HepG2 (cell line): ENCODE data around the gene PXMP4. TPM values are rescaled to one million over a fixed set of nuclear protein-coding genes. Genes with fewer than 3 reads are reported as not detected.

Source experiments
- ARHGAP35 ChIP-seq: sonication (generic); formaldehyde crosslinking; IDR thresholded peaks from 2 replicates; pipeline ENCODE4 v1.9.0; 2022; ENCODE audit warnings: mild to moderate bottlenecking, inconsistent platforms, moderate library complexity, missing genetic modification reagents, borderline replicate concordance
- ERF ChIP-seq: IDR thresholded peaks from 2 replicates; pipeline ENCODE4 v1.6.1; 2018; ENCODE audit warnings: missing biosample characterization, missing genetic modification reagents
- HOXA5 ChIP-seq: sonication (generic); formaldehyde crosslinking; IDR thresholded peaks from 2 replicates; pipeline ENCODE4 v1.4.0; 2020; ENCODE audit warnings: missing genetic modification reagents
- IKZF4 ChIP-seq: sonication (generic); formaldehyde crosslinking; IDR thresholded peaks from 2 replicates; pipeline ENCODE4 v1.5.1; 2020; ENCODE audit warnings: borderline replicate concordance, mild to moderate bottlenecking, low read depth, missing genetic modification reagents; ENCODE audit errors: not compliant biosample characterization
- KLF13 ChIP-seq: sonication (generic); formaldehyde crosslinking; IDR thresholded peaks from 2 replicates; pipeline ENCODE4 v1.4.0; 2020; ENCODE audit warnings: mild to moderate bottlenecking, missing genetic modification reagents
- KMT2B ChIP-seq: IDR thresholded peaks from 2 replicates; pipeline ENCODE4 v1.6.1; 2016; ENCODE audit warnings: missing genetic modification reagents, missing compliant biosample characterization
- PHF21A ChIP-seq: sonication (generic); formaldehyde crosslinking; IDR thresholded peaks from 2 replicates; pipeline ENCODE4 v1.5.0; 2020; ENCODE audit warnings: mild to moderate bottlenecking, missing genetic modification reagents
- POGZ ChIP-seq: sonication (generic); formaldehyde crosslinking; IDR thresholded peaks from 2 replicates; pipeline ENCODE4 v1.4.0; 2020; ENCODE audit warnings: mild to moderate bottlenecking, missing genetic modification reagents
- RCOR2 ChIP-seq: IDR thresholded peaks from 2 replicates; pipeline ENCODE4 v1.6.1; 2016; ENCODE audit warnings: missing biosample characterization, missing genetic modification reagents
- RELA ChIP-seq: sonication (generic); formaldehyde crosslinking; IDR thresholded peaks from 2 replicates; pipeline ENCODE4 v1.4.0; 2020; ENCODE audit warnings: missing genetic modification reagents
- ZNF292 ChIP-seq: sonication (generic); formaldehyde crosslinking; IDR thresholded peaks from 2 replicates; pipeline ENCODE4 v1.8.1; 2022; ENCODE audit warnings: mild to moderate bottlenecking, low read depth, missing genetic modification reagents, borderline replicate concordance
- ZNF768 ChIP-seq: sonication (generic); formaldehyde crosslinking; IDR thresholded peaks from 2 replicates; pipeline ENCODE4 v1.4.0; 2020; ENCODE audit warnings: missing genetic modification reagents
- polyA plus RNA-seq, 8 experiments: library from polyadenylated mRNA; depleted of rRNA in 3 of 8; stranded (reverse) in 7 of 8; unstranded in 1 of 8; fragments of >200 nt; fragmentation: Illumina TruSeq in 4 of 8; extraction: Trizol in 4 of 8; gene quantifications; 2 replicates each; pipeline versions ENCODE4 v1.2.1 to v1.2.3, GENCODE V29; 2011 to 2016; ENCODE audit warnings: low read depth in 4 of 8, missing spikeins in 1 of 8, mixed read lengths in 1 of 8; ENCODE audit not compliant: insufficient read depth in 1 of 8
- total RNA-seq, 5 experiments: library from RNA; depleted of rRNA; stranded (reverse); fragments of >200 nt; fragmentation: Illumina TruSeq; extraction: Trizol; gene quantifications; 2 replicates each; pipeline ENCODE4 v1.2.3, GENCODE V29; 2016; ENCODE audit warnings: low read depth in 1 of 5
- TF ChIP-seq, protein P1 (sequence below): sonication (generic); formaldehyde crosslinking; IDR thresholded peaks from 2 replicates; pipeline ENCODE4 v1.4.0; 2020; ENCODE audit warnings: missing genetic modification reagents
- TF ChIP-seq, protein P2 (sequence below): IDR thresholded peaks from 2 replicates; pipeline ENCODE4 v1.6.1; 2016; ENCODE audit warnings: missing compliant biosample characterization, missing genetic modification reagents, borderline replicate concordance
- TF ChIP-seq, protein P3 (sequence below): sonication (generic); formaldehyde crosslinking; IDR thresholded peaks from 2 replicates; pipeline ENCODE4 v1.4.0; 2020; ENCODE audit warnings: missing genetic modification reagents
- TF ChIP-seq, protein P4 (sequence below): sonication (generic); formaldehyde crosslinking; IDR thresholded peaks from 2 replicates; pipeline ENCODE4 v1.4.0; 2020; ENCODE audit warnings: missing genetic modification reagents
- TF ChIP-seq, protein P5 (sequence below): sonication (generic); formaldehyde crosslinking; IDR thresholded peaks from 2 replicates; pipeline ENCODE4 v1.4.0; 2020; ENCODE audit warnings: missing genetic modification reagents
- TF ChIP-seq, protein P6 (sequence below): sonication (generic); formaldehyde crosslinking; IDR thresholded peaks from 2 replicates; pipeline ENCODE4 v1.4.0; 2020; ENCODE audit warnings: missing genetic modification reagents, mild to moderate bottlenecking, borderline replicate concordance

PXMP4 gene
- total and polyA plus RNA-seq, 2 of the 13 experiments (the other 11 are each of a cell fraction or from before 2014, with no cell fraction given), result not detected

DNA sequence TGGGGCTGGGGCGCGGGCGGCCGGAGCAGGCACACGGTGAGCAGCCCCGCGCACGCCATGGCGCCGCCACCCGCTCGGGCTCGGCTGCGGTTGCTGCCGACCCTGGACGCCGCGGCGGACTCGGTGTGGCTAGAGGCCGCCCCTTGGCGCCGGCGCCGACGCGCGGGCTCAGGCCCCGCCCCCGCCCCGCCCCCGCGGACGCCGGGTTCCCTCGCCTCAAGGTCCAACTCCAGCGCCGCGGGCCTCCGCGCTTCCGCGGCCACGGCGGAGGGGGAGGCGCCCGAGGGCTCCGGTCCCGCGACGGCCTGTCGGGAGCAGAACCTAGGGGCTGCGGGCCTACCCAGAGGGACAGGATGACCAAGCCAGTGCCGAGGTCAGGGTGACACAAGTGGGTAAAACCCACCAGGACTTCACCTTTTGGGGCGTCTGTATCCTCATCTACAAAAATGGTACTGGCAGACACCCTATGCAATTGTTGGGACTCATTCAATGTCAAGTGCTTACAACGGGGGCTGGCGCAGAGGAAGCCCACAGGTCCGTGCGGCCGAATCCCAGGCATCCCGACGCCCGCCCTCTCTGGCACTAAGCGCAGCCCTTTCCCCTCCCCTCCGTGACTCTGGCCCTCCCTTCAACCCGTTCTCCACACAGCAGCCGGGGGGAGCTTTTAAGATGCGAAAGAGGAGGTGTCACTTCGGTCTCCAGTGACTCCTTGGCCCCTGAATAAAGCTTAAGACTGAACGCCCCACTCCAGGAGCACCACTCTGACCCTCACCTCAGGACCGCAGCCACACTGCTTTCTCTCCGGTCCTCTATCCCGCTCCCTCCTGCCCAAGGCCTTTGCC lies 45.6 kb downstream of the PXMP4 start, which contains the start of gene NECAB3 (continued):
- TF ChIP-seq, protein P1, sequence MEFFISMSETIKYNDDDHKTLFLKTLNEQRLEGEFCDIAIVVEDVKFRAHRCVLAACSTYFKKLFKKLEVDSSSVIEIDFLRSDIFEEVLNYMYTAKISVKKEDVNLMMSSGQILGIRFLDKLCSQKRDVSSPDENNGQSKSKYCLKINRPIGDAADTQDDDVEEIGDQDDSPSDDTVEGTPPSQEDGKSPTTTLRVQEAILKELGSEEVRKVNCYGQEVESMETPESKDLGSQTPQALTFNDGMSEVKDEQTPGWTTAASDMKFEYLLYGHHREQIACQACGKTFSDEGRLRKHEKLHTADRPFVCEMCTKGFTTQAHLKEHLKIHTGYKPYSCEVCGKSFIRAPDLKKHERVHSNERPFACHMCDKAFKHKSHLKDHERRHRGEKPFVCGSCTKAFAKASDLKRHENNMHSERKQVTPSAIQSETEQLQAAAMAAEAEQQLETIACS, result peak; percentile 76
- TF ChIP-seq, protein P2, sequence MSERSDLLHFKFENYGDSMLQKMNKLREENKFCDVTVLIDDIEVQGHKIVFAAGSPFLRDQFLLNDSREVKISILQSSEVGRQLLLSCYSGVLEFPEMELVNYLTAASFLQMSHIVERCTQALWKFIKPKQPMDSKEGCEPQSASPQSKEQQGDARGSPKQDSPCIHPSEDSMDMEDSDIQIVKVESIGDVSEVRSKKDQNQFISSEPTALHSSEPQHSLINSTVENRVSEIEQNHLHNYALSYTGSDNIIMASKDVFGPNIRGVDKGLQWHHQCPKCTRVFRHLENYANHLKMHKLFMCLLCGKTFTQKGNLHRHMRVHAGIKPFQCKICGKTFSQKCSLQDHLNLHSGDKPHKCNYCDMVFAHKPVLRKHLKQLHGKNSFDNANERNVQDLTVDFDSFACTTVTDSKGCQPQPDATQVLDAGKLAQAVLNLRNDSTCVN (CRISPR knock-in tag), result peak; percentile 79
- TF ChIP-seq KLF13, result no peak; the same call in 1 of the 2 replicates
- TF ChIP-seq RCOR2 (CRISPR knock-in tag), result peak; percentile 42; the same call in 1 of the 2 replicates
- 0 out of 2 replicates have a peak, but pooled peaks have one; percentile 17 for TF ChIP-seq RELA (CRISPR knock-in tag)
- peak; percentile 31 for TF ChIP-seq IKZF4 (CRISPR knock-in tag)
- TF ChIP-seq, protein P3, sequence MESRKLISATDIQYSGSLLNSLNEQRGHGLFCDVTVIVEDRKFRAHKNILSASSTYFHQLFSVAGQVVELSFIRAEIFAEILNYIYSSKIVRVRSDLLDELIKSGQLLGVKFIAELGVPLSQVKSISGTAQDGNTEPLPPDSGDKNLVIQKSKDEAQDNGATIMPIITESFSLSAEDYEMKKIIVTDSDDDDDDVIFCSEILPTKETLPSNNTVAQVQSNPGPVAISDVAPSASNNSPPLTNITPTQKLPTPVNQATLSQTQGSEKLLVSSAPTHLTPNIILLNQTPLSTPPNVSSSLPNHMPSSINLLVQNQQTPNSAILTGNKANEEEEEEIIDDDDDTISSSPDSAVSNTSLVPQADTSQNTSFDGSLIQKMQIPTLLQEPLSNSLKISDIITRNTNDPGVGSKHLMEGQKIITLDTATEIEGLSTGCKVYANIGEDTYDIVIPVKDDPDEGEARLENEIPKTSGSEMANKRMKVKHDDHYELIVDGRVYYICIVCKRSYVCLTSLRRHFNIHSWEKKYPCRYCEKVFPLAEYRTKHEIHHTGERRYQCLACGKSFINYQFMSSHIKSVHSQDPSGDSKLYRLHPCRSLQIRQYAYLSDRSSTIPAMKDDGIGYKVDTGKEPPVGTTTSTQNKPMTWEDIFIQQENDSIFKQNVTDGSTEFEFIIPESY (CRISPR knock-in tag), result peak; percentile 52; the same call in 1 of the 2 replicates
- no peak for TF ChIP-seq ZNF292 (CRISPR knock-in tag)
- TF ChIP-seq HOXA5 (CRISPR knock-in tag), result peak; percentile 89
- peak; percentile 70 for TF ChIP-seq PHF21A (CRISPR knock-in tag)
- no peak; the same call in 1 of the 2 replicates for TF ChIP-seq ARHGAP35 (CRISPR knock-in tag)
- TF ChIP-seq ERF, result peak; percentile 78
- peak; percentile 44; the same call in 1 of the 2 replicates for TF ChIP-seq KMT2B
- TF ChIP-seq ZNF768 (CRISPR knock-in tag), result no peak
- TF ChIP-seq, protein P4, sequence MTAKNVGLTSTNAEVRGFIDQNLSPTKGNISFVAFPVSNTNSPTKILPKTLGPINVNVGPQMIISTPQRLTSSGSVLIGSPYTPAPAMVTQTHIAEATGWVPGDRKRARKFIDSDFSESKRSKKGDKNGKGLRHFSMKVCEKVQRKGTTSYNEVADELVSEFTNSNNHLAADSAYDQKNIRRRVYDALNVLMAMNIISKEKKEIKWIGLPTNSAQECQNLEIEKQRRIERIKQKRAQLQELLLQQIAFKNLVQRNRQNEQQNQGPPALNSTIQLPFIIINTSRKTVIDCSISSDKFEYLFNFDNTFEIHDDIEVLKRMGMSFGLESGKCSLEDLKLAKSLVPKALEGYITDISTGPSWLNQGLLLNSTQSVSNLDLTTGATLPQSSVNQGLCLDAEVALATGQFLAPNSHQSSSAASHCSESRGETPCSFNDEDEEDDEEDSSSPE, result peak; percentile 78
- TF ChIP-seq, protein P5, sequence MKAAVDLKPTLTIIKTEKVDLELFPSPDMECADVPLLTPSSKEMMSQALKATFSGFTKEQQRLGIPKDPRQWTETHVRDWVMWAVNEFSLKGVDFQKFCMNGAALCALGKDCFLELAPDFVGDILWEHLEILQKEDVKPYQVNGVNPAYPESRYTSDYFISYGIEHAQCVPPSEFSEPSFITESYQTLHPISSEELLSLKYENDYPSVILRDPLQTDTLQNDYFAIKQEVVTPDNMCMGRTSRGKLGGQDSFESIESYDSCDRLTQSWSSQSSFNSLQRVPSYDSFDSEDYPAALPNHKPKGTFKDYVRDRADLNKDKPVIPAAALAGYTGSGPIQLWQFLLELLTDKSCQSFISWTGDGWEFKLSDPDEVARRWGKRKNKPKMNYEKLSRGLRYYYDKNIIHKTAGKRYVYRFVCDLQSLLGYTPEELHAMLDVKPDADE (CRISPR knock-in tag), result 0 out of 2 replicates have a peak, but pooled peaks have one; percentile 64
- TF ChIP-seq, protein P6, sequence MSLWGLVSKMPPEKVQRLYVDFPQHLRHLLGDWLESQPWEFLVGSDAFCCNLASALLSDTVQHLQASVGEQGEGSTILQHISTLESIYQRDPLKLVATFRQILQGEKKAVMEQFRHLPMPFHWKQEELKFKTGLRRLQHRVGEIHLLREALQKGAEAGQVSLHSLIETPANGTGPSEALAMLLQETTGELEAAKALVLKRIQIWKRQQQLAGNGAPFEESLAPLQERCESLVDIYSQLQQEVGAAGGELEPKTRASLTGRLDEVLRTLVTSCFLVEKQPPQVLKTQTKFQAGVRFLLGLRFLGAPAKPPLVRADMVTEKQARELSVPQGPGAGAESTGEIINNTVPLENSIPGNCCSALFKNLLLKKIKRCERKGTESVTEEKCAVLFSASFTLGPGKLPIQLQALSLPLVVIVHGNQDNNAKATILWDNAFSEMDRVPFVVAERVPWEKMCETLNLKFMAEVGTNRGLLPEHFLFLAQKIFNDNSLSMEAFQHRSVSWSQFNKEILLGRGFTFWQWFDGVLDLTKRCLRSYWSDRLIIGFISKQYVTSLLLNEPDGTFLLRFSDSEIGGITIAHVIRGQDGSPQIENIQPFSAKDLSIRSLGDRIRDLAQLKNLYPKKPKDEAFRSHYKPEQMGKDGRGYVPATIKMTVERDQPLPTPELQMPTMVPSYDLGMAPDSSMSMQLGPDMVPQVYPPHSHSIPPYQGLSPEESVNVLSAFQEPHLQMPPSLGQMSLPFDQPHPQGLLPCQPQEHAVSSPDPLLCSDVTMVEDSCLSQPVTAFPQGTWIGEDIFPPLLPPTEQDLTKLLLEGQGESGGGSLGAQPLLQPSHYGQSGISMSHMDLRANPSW, result peak; percentile 15; the same call in 1 of the 2 replicates
- peak; percentile 8; the same call in 1 of the 2 replicates for TF ChIP-seq POGZ (CRISPR knock-in tag)
